ENCODE measurements around the gene L1CAM.

Gene L1CAM

GRCh38 chrX:153903991-153904957 lies 18.3 kb upstream of the L1CAM start, which contains the start of gene AVPR2:
Gene AVPR2 (plus strand): TSS chrX:153904673. CDS start chrX:153905146, 473 bp downstream.
- DNase-seq (ENCODE audit: low read depth) = no peak
- no peak within 1 kb of the TSS for H3K4me3 ChIP-seq (ENCODE audit: control insufficient read depth, low read depth, low read length)
- TF ChIP-seq CTCF (conservative IDR thresholded peaks at IDR 0.05; ENCODE audit: control insufficient read depth, insufficient read depth, low read depth, low read length) = no peak

DNA sequence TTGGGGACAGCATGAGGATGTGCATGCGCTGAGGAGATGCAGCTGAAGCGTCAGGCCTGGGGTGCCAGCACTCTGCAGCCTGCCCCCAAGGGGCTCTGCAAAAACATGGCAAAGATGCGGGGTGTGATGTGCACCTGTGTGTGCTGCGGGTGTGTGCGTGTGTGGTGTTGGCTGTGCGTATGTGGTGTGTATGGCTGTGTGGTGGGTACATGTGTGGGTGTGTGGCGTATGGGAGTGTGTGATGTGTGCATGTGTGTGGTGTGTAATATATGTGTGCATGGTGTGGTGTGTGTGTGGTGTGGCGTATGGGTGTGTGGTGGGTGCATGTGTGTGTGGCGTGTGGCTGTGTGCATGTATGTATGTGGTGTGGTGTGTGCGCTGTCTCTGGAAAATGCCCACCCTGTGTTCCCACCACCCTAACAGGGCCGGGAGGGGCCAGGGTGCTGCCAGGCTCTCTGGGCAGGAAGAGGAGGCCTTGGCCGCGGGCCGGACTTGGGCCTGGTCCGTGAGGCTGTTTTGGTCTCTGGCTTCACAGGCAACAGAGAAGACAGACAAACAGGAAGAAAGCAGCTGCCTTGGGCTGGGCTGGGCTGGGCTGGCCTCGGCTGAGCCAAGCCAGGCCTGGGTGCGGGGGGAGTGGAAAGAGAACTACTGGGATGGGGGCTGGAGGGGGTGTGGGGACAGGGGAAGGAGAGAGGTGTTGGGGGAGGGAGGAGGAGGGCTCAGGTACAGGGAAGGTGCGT lies 17.4 kb upstream of the L1CAM start:
- no peak overlapping the region for H3K4me3 ChIP-seq (ENCODE audit: control insufficient read depth, low read depth, low read length)
- no peak for TF ChIP-seq CTCF (conservative IDR thresholded peaks at IDR 0.05; ENCODE audit: control insufficient read depth, insufficient read depth, low read depth, low read length)
- no peak for DNase-seq (ENCODE audit: low read depth)

DNA sequence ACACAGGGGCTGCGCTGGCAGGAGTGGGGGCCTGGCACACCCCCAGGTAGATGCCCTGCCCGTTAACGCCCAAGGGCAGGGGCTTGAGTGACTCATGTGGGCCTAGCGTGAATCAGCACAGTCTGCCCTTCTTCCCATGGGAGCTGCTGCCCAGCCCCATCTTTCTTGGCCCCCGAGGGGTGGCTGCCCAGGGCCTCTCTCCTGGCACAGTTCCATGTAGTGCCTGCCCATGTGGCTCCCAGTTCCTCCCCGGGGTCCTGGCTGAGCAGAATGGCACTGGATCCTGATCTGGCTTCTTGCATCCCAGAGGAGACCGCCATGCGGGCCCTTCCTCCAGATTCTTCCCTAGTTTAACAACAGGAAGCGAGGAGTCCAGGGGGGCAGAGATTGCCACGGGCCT lies 16.4 kb upstream of the L1CAM start:
- no peak for TF ChIP-seq CTCF (conservative IDR thresholded peaks at IDR 0.05; ENCODE audit: control insufficient read depth, insufficient read depth, low read depth, low read length)
- H3K4me3 ChIP-seq (ENCODE audit: control insufficient read depth, low read depth, low read length) = no peak overlapping the region
- DNase-seq (ENCODE audit: low read depth) = no peak

GRCh38 chrX:153901753-153902140 lies 15.8 kb upstream of the L1CAM start:
- no peak for DNase-seq (ENCODE audit: low read depth)
- TF ChIP-seq CTCF (conservative IDR thresholded peaks at IDR 0.05; ENCODE audit: control insufficient read depth, insufficient read depth, low read depth, low read length) = no peak
- no peak overlapping the region for H3K4me3 ChIP-seq (ENCODE audit: control insufficient read depth, low read depth, low read length)

DNA sequence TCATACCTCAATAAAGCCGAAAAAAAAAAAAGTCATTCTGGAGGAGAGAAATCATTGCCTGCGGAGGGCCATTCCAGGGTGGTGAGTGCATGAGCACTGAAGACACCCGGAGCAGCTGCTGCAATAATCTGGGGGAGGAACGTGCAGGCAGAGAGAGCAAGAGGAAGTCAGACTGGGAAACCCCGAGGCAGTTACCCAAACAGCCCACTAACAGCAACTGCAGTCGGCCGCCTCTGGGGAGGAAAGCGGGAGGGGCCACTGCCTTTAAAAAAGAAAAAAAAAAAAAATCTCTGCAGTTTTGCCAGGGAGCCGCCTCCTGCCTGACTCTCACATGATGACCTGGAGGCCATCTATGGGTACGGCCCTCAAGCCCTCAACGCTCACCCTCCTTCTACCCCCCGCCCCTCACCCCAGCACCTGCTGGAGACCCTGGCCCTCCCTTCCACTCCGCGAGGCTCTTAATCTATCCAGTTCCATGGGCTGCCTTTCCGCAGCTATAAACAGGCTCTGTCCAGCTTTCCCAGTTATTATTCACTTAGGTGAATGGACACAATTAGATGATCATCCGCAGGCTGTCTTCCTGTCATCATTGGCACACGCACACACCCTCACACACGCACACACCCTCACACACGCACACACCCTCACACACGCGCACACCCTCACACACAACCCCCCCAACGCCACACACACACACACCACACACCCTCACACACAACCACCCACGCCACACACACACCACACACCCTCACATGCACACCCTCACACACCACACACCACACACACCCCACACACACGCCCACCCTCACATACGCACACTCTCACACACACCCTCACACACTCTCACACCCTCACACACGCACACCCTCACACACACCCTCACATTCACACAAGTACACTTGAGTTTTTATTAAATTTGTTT lies 15.1 kb upstream of the L1CAM start:
- no peak for TF ChIP-seq CTCF (conservative IDR thresholded peaks at IDR 0.05; ENCODE audit: control insufficient read depth, insufficient read depth, low read depth, low read length)
- H3K4me3 ChIP-seq (ENCODE audit: control insufficient read depth, low read depth, low read length) = no peak overlapping the region
- DNase-seq (ENCODE audit: low read depth) = peak; percentile 73

DNA sequence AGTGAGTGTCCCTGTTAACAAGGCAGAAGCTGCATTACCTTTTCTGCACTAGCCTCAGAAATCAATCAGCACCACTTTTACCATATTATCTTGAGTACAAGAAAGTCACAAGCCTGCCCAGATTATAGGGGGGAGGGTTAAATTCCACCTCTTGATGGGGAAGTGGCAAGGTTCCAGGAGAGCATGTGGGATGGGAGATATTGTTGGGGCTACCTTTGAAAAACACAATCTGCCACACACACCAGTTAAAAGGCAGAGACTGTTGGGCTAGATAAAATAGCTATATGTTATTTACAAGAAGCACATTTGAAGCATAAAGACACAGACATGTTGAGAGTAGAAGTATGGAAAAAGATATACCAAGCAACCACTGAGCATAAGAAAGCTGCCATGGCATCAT lies 11.9 kb upstream of the L1CAM start:
- DNase-seq (ENCODE audit: low read depth) = no peak
- no peak overlapping the region for H3K4me3 ChIP-seq (ENCODE audit: control insufficient read depth, low read depth, low read length)
- no peak for TF ChIP-seq CTCF (conservative IDR thresholded peaks at IDR 0.05; ENCODE audit: control insufficient read depth, insufficient read depth, low read depth, low read length)
